GM21737 (cell line): ENCODE data around the gene SZRD1.

Experiments
- ATAC-seq: cut with Tn5 transposase; IDR thresholded peaks from one replicate; pipeline ENCODE4 v1.9.1; 2021; ENCODE audit warnings: mild to moderate bottlenecking, moderate library complexity; ENCODE audit not compliant: unreplicated experiment

The SZRD1 gene

DNA sequence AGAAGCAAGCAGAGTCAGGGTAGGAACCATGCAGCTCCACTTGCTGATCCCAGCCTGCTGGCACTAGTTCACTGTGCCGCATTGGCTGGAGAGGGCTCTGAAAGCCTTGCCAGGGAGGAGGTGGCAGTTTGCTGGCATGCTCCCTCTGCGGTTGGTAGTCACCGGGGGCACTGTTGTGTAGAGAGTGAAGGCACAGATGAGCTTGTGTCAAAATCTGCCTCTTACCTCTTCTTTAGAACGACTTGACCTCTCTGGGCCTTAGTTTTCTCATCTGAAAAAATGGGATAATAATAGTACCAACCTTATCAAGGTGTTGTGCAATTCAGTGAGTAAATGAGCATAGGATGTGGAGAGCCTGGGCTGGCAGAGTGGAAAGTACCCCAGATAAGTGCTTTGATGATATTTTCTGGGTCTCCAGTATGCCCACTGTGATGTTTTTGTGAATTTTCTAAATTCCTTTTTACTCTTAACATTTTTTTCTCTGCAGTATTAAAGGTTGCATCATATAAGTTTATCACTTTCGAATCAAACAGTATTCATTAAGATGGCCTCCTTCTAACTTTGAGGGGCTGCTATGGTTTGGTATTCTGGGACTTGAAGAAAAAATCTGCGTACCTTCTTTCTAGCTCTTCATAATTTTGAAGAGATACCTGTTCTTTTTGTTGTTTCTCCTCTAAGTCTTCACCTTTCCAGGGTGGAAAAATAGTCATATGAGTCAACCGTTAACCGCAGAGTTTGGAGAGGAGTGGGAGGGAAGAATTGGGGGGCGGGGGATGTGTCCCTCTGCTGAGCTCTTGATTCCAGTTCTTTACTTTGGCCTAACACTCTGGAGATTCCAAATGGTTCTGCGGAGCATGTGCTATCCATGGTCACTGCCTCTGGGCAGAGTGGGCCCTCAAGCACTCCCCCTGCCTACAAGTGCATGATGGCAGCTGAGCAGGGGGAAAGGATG is 26.8 kb downstream of the SZRD1 start:
- no peak for ATAC-seq

DNA sequence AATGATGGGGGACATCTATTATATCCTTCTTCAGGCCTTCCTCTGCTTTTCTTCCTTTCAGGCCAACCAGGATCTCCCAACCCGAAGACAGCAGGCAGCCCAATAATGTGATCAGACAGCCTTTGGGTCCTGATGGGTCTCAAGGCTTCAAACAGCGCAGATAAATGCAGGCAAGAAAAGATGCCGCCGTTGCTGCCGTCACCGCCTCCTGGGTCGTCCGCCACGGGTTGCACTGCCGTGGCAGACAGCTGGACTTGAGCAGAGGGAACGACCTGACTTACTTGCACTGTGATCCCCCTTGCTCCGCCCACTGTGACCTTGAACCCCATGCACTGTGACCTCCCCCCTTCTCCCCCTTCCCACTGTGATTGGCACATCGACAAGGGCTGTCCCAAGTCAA is 27.9 kb downstream of the SZRD1 start:
- ATAC-seq: no peak

DNA sequence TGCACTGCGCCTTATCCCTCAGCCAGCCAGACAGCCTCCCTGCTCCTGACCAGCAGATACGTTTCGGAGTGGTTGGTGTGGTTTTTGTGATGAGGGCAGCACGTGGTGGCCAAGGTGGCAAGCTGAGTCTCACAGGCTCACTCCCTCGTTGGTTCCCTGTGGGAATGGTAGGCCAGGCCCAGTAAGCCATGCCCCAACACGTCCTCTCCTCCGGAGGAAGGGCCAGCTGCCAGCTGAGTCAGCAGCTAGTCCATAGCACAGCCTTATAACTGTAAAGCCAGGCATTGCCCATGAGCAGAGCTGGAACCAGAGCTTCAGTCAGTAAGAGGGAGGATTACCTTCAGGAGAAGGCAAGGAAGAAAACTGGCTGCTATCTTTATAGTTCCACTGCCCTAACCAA is 29.5 kb downstream of the SZRD1 start:
- ATAC-seq: no peak

DNA sequence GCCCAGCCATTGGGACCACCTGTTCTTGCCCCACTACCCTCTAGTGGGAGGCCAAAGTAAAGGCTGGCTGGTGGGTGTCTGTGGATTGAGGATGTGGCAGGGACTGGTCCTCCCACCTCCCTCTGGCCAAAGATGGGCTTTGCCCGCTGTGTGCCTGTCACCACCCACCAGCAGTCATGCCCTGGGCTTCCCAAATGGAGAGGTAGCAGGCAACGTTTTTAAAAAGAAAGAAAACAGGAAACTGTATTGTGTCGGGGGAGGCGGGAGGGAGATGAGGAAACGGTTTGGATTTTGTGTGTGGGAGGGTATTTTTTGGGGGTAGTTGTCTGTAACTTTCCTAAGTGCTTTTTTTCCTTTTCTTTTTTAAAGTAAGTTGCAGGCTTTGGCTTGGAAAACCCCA is 30.1 kb downstream of the SZRD1 start:
- no peak for ATAC-seq

DNA sequence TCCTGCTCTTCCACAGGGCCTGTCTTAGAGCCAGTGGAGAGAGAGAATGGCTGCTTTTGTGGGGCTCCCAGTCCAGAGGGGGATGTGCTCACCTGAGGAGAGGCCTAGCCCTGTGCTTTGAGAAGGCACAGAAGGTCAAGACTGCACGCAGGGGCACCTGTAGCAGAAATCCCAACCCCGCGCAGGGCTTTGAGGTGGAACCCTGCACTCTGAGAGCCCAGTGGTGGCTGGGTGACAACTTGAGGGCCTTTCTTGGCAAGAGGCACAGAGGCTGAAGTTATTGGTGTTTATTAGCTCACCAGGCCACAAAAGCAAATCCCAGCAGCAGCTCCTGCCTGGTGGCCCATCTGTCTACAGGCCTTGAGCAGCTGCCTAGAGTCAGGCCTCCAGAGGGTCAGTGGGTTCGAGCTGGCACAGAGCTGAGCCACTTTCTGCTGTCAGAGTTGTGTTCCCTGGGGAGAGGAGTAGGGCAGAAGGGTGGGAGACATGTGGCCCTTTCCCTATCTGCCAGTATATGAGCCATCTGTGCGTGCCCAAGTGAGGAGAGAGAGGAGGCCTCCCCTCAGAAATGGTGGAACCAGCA is 31.4 kb downstream of the SZRD1 start:
- ATAC-seq: no peak

DNA sequence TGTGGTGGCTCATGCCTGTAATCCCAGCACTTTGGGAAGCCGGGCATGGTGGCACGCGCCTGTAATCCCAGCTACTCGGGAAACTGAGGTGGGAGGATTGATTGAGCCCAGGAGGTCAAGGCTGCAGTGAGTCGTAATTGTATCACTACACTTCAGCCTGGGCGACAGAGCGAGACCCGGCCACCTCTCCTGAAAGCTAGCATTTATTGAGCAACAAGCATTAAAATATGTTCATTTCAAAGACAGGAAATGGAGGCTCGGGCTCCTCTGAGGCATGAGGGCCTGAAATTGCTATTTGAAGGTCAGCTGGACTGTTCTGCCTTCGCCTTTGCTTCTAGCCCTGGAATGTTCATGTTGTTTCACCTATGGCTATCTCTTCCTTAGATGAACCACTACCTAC is 35.7 kb downstream of the SZRD1 start:
- ATAC-seq: no peak

DNA sequence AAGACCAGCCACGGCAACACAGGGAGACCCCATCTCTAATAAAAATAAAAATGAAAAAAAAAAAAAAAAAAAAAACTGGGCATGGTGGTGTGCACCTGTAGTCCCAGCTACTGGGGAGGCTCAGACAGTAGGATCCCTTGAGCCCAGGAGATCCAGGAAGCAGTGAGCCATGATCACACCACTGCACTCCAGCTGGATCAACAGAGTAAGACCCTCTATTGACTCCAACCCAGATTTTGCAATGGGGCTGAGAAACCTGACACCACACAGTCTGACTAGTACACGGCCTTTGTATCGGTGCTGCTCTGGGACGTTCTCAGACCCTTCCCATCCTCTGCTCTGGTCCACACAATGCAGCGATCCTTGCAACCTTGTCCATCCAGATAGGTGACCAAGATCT is 38.4 kb downstream of the SZRD1 start:
- ATAC-seq: no peak

DNA sequence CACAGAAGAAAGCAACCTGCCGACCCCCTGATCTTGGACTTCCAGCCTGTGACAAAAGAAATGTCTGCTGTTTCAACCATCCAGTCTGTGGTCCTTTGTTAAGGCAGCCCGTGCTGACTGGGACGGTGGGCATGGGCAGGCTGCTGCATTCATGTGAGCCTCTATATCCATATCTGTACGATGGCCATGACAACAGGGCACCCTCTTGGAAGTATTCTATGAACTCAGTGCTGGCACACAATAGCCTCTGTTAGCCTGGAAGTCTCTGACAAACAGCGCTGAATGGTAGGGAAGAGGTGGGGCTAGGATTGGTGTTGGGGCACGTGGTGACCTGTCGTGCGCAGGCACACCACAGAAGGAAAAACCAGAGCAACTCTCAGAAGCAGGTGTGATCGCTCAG is 39.8 kb downstream of the SZRD1 start:
- ATAC-seq: no peak

DNA sequence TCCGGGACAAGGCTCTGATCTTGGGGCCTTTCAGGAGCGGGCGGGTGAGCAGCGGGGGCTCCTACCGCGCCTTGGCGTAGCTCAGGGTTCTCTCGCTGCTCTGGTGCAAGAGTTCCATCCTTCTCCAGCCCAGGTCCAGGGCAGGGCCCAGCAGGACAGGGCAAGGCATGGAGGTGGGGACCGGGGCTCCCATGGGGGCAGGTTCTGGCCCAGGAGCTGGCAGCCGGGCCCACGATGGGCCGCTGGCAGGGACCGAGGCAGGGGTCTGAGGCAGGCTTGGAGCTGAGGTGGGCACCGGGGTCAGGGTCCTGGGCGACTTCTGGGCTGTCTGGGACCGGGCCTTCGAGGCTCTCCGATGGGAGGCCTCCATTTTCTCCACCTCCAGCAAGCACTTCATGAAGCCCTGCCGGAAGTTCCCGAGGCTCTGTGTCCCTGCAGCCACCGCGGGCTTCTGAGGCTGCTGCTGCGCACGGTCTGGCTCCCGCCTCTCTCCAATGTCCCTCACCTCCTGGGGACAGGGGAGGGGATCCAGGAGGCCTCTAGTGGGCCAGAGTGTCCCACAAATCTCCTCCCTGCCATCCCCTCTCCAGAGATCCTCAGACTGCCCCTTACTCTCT is 42.6 kb downstream of the SZRD1 start:
- no peak for ATAC-seq

DNA sequence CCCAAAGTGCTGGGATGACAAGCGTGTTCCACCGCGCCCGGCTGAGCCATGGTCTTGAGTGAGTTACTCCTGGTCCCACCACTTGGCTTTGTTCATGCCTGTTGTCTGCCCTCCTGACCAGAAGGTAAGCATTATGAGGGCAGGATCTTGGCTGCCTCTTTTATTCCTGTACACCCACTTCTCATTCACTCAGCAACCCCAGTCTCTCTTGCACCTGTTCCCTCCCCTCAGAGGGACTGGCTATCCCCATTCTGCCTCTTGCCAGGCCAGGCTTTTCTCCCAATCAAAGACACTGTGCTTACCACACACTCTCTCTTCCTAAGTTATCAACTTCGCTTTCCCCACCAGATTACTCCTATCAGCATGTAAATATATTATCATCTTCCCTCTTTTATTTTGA is 43.8 kb downstream of the SZRD1 start:
- no peak for ATAC-seq

DNA sequence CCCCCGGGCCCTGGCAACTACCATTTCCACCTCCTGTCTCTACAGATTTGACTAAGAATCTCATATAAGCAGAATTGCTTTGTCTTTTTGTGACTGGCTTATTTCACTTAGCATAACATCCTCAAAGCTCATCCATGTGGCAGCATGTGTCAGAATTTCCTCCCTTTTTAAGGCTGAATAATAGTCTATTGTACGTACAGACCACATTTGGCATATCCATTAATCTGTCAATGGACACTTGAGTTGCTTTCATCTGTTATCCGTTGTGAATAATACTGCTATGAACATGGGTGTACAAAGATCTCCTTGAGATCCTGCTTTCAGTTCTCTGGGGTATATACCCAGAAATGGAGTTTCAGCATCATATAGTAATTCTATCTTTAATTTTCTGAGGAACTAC is 46.1 kb downstream of the SZRD1 start:
- ATAC-seq: no peak

DNA sequence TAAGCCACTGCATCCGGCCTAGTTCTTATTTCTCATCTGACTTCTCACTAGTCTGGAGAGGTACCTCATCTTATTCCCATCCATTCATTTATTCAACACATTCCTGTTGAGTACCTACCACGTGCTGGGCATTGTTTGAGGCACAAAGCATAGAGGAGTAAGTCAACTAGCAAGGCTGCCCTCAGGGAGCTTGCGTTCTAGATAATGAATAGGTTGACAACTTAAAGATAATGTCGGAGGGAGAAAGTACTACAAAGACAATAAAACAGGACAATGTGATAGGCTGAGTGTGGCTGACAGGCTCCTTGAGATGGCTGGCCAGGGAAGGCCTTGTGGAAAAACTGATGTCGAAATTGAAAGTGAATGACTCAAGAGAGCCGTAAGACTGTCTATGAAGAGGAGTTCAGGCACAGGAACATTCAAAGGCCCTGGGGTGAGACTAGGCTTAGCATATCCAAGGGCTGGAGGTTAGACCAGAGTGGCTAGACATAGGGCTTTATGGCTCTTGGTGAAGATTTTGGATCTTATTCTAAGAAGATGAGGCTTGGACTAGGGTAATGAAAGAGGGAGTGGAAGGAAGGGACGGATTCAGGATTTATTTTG is 51.9 kb downstream of the SZRD1 start:
- no peak for ATAC-seq

DNA sequence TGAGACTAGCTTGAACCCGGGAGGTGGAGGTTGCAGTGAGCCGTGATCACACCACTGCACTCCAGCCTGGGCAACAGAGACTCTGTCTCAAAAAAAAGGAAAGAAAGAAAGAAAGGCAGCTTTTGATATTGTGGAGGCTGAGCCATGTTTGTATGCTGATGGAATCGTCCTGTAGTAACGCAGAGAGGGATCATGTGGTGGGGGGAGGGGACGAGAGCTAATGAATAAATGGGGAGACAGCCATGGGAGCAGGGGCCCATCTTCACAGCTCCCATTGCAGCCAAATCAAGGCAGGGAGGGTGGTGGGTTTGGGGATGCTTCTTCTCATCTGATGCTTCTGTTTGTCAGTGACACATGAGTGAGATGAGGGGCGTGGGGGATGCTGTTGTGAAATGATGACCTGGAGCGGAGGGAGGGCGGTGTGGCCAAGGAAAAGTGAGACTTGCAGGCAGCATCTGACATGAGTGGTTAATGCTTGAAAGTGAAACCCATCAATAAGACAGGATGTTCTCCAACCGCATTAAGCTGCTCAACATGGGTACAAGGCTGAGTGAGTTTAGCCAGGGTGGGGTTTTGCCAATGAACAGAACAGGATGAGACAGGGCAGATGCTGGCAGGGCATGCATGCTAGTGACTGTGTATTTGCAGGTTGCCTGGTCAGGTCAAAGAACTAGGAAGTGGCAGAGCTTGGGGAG is 53.5 kb downstream of the SZRD1 start:
- ATAC-seq: no peak

DNA sequence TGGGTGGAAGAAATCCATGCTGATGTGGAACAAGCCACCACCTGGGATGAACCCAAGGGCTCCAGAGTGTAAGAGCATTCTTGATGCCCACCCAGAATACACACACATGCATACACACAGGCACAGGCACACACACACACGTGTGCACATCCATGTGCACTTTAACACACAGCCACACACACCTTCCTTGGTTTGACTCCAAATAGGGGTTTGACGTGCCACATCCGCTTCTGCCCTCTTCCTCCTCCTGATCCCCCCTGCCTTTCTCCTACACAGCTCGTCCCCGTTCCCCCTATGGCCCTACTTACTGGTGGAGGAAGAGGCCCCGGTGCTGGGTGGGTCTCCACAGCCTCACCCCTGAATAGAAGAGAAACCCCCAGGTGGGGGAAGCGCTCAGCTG is 54.2 kb downstream of the SZRD1 start:
- no peak for ATAC-seq

DNA sequence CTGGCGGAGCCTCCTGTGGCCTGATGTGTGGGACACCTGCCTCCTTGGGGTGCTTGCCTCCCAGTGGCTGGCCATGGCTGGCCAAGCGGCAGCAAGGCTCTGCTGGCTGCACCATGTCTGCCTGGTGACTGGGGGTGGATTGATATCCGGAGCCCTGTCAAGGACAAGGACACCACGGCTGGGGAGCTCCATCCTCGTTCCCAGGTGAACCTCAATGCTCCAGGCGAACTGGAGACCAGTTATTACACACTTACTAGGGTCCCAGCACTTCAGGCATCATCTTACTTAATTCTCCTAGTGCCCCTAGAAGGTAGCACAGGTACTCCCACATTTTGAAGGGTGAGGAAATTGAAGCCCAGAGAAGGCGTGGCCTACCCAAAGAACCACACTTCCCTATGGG is 55.0 kb downstream of the SZRD1 start:
- ATAC-seq: no peak

DNA sequence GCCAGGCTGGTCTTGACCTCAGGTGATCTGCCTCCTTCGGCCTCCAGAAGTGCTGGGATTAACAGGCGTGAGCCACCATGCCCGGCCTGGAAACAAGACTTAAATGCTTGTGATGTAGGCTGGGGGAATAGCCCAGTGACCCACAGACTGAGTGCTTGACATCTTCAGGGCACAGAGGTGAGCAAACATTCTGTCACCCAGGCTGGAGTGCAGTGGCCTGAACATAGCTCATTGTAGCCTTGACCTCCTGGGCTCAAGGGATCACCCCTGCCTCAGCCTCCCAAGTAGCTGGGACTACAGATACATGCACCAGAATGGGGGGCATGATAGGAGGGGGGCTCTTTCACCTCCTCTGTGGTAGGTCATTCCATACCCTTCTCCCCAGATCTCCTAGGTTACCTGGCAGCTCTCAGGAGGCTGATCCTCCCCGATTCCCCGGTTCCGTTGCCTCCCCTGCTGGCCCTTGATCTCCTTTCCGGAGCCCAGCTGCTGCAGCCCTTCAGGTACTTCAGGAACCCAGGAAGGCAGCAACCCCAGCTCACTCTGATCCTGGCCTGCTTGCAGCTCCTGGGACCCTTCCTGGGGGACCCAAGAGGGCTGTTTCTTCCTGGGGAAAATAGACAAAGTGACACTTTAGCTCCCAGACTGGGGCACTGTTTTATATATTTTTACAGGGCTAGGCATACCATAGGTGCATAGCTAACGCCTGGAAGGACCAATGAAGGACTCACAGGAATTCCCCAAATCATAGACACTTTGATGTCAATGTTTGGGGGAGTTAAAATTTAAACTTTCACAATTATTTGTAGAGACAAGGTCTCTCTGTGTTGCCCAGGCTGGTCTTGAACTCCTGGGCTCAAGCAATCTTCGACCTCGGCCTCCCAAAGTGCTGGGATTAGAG is 58.3 kb downstream of the SZRD1 start:
- no peak for ATAC-seq

DNA sequence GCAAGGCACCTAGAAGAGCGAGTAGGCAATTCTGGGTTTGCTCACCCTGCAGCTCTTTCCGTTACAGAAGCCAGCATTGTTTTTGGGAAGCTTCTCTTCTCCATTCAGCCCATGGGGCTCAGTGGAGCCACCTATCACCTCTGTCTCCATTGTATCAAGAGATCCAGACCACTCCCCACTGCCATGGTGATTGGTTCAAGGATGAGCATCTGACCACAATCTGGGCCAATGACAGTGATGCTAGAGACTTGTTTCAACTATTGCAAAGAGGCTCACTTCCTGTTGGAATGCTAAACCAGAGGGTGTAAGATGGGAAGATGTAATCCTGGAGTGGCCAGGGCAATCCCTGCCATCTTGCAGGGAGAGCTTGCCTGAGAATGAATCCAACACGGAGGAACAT is 63.6 kb downstream of the SZRD1 start:
- ATAC-seq: no peak

DNA sequence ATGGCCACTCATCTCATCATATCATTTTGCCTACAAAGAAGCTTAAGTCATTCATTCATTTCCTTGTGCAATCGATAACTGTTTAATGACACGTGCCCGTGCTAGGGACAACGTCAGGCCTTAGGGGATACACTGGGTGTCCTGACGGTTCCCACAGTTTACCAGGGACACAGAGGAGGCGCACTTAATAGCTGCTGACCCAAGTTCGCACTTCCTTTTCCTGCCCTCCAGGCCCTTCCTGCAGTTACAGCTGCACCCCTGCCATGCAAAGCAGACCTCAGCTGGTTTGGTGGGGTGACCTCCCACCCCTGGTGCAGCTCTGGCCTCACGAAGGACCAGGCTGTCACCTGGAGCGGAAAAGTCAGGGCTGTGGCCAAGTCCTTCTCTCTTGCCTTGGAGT is 66.0 kb downstream of the SZRD1 start:
- no peak for ATAC-seq

DNA sequence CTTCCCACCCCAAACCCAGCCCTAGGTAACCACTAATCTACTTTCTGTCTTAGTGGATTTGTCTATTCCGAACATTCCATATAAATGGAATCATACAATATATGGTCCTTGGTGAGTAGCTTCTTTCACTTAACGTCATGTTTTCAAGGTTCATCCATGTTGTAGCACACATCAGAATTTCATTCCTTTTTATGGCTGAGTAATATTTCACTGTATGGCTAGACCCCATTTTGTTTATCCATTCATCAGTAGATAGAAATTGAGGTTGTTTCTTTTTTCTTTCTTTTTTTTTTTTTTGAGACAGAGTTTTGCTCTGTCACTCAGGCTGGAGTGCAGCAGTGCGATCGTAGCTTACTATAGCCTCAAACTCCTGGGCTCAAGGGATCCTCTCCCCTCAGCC is 67.0 kb downstream of the SZRD1 start:
- ATAC-seq: no peak

DNA sequence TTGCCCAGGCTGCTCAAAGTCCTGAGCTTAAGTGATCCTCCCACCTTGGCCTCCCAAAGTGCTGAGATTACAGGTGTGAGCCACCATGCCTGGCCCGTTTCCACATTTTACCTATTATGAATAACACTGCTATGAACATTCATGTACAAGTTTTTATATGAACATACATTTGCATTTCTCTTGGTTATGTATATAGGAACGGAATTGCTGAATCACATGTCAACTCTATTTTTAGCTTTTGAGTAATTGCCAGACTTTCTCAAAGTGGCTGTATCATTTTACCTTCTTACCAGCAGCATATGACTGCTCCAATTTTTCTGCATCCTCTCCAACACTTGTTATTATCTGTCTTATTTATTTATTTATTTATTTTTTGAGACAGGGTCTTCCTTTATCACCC is 67.5 kb downstream of the SZRD1 start:
- no peak for ATAC-seq
